Right ventricle myocardium superior (tissue), 1 donor: ENCODE results near the gene ACTR8. TPM values are rescaled to one million over a fixed set of nuclear protein-coding genes. Genes with fewer than 3 reads are reported as not detected.
"Not testable (repeated sequence)": the region's sequence is repeated elsewhere in the genome, so short reads cannot be mapped to it uniquely, and the experiment has no call there.

Source experiments
- ATAC-seq: fragments of 200-7000 bp; cut with Tn5 transposase; one replicate; pipeline ENCODE4 v1.9.1; 2020; ENCODE audit warnings: mild to moderate bottlenecking; ENCODE audit not compliant: poor library complexity
- DNase-seq: peaks from one replicate; pipeline ENCODE4 v3.0.0-alpha.2; 2020
- intact Hi-C: fragments of 100-400 bp; cut with DNase I; formaldehyde crosslinking; loops from one replicate; pipeline ENCODE4 v1.11.2; 2022
- long read RNA-seq: library from polyadenylated mRNA; unstranded; transcript quantifications from one replicate; pipeline ENCODE4 v2.0.0, GENCODE V29; 2021
- total RNA-seq: library from RNA; stranded (reverse); fragmentation: NEBNext Ultra II Directional; extraction: Animal tissue kit (Norgen Biotek cat#: 25700); gene quantifications from one replicate; pipeline ENCODE4 v1.2.1, GENCODE V29; 2021
- donor health status: DM: no; HTN: yes; CAD: no; lungs with severe emphysema.

Gene ACTR8
- 27.9 TPM for total RNA-seq
- long read RNA-seq, transcript ACTR8-201 (13 exons, 3,629 nt): major isoform, 17 of 24 reads
- long read RNA-seq, partial matches to known transcripts: 3 of 24 reads
- long read RNA-seq, other reads (novel, unspliced or antisense): 3 of 24 reads

- intact Hi-C loops: no loop called here
- DNase-seq: peak; percentile 93
- ATAC-seq: peak; percentile 99
Observed at GRCh38 chr3:53881691-53882593, at the start of gene ACTR8. ACTR8 (minus strand) TSS chr3:53882152; CDS start chr3:53882101, 51 bp downstream.

DNA sequence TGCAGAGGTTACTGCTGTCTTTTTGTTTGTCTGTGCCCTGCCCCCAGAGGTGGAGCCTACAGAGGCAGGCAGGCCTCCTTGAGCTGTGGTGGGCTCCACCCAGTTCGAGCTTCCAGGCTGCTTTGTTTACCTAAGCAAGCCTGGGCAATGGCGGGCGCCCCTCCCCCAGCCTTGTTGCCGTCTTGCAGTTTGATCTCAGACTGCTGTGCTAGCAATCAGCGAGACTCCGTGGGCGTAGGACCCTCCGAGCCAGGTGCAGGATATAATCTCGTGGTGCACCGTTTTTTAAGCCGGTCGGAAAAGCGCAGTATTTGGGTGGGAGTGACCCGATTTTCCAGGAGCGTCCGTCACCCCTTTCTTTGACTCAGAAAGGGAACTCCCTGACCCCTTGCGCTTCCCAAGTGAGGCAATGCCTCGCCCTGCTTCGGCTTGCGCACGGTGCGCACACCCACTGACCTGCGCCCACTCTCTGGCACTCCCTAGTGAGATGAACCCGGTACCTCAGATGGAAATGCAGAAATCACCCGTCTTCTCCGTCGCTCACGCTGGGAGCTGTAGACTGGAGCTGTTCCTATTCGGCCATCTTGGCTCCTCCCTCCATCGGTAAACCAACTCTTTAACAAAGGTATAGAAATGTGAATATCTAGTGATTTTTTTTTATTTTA is 45.4 kb upstream of the ACTR8 start:
- DNase-seq, intact Hi-C loops, ATAC-seq: not testable (repeated sequence)

- intact Hi-C loops: no loop called here
Observed at GRCh38 chr3:53921296-53921695, 39.3 kb upstream of the ACTR8 start.

DNA sequence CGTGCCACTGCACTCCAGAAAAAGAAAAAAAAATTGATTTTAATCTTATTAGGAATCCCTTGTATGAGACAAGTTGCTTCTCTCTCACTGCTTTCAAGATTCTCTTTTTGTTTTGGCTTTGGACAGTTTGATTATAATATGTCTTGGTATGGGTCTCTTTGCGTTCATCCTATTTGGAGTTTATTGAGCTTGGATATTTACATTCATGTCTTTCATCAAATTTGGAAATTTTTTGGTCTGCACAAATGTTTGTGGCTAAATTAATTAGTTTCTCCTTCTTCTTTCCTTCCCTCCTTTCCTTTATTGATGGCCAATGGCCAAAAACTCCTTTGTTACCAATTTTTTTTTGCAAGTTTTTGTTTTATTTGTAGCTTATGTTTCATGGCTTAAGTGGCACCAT is 37.8 kb upstream of the ACTR8 start:
- DNase-seq (no peak), ATAC-seq (no peak)
- intact Hi-C loops: no loop called here

More at GRCh38 chr3:53921296-53921695, 39.3 kb upstream of the ACTR8 start:
- peak; percentile 52 for ATAC-seq
- DNase-seq: no peak

DNA sequence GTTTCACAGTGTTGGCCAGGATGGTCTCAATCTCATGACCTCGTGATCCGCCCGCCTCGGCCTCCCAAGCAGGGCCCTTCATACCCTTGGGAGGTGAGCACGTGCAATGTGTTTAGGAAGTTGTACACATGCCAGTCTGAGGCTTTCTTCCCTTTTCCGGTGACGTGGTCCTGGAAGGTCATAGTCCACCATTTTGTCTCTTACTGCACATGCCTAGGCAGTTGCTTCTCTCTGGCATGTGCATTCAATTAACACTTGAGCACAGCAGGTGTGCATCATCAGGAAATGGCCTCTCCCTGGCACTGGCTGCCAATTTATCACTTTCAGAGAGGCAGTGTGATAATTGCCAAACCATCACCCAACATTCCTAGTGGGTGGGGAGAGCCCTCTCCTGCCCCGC is 31.4 kb upstream of the ACTR8 start:
- DNase-seq: no peak
- intact Hi-C loops: no loop called here
- no peak for ATAC-seq

GRCh38 chr3:53902711-53903110 is 20.8 kb upstream of the ACTR8 start:
- DNase-seq (no peak), ATAC-seq (no peak)
- intact Hi-C loops: loop anchor here (10.0 kb wide), 1 partner anchor 548 kb away; no protein-coding TSS in a partner anchor

GRCh38 chr3:53902067-53902466 is 20.1 kb upstream of the ACTR8 start:
- ATAC-seq (peak; percentile 76), DNase-seq (no peak)
- intact Hi-C loops: loop anchor here (10.0 kb wide), 1 partner anchor 547 kb away; no protein-coding TSS in a partner anchor

GRCh38 chr3:53900666-53901331 is 18.8 kb upstream of the ACTR8 start:
- ATAC-seq (peak; percentile 64), DNase-seq (no peak)
- intact Hi-C loops: loop anchor here (10.0 kb wide), 1 partner anchor 546 kb away; no protein-coding TSS in a partner anchor

DNA sequence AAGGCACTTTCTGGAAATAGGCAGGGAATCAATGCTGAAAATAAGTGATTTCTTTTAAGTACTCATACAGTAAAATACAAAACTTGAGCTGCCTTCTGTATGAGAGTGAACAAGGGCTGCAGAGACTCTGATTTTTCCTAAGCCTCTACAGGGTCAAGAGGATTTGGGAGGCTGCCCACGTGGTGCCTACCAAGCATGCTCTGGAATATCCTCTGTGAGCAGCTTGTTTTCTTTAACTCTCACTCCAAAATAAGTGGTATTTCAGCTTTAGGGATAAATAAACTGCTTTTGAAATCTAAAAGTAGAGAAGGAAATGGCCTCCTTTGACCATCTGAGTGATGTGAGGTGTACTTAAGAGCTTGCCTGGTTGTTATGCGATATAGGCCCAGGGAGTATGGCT is 17.8 kb upstream of the ACTR8 start:
- ATAC-seq (peak; percentile 47), DNase-seq (no peak)
- intact Hi-C loops: loop anchor here (10.0 kb wide), 1 partner anchor 545 kb away; no protein-coding TSS in a partner anchor

- ATAC-seq: no peak
- DNase-seq: no peak
- intact Hi-C loops: no loop called here
Observed at GRCh38 chr3:53892286-53892637, 10.3 kb upstream of the ACTR8 start.

DNA sequence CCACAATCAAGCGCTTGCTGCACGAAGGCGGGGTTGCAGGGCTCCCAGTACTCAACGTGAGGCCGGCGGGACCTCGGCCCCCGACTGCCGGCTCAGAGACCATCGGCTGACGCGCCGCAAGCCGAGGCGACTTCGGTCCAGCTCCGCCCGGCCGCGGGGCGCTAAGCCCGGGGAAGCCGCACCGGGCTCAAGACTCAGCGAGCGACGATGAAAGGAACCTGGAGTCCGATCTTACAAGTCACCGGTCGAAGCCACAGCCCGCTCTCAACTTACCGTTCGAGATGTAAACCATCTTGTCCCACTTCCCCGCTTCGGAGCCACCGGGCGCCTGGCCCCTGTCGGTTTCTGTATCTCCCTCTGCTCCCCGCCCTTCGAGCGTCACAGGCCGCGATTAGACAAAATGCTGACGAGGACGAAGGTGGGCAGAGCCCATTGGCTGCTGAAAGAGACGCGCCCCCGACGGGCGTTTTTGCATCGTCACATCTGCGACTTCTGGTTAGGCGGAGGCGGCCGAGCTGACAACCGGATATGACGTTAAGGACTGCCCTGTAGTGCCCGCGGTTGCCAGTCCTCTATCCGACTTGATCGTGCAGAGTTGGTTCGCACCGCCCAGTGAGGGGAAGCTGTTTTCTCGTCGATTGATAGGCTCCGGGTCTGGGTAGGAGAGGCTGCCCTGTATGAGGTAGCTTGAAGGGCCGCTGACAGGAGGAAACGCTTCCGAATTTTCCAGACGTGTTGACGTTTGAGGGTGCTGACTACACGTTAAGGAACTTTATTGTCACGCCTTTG is 9.7 kb upstream of the ACTR8 start, which contains the start of gene SELENOK:
Gene SELENOK, minus strand, starts transcription at position 363 of the 789 bp plus-strand sequence.
- DNase-seq (peak; percentile 99), ATAC-seq (peak; percentile 99)
- intact Hi-C loops: no loop called here

DNA sequence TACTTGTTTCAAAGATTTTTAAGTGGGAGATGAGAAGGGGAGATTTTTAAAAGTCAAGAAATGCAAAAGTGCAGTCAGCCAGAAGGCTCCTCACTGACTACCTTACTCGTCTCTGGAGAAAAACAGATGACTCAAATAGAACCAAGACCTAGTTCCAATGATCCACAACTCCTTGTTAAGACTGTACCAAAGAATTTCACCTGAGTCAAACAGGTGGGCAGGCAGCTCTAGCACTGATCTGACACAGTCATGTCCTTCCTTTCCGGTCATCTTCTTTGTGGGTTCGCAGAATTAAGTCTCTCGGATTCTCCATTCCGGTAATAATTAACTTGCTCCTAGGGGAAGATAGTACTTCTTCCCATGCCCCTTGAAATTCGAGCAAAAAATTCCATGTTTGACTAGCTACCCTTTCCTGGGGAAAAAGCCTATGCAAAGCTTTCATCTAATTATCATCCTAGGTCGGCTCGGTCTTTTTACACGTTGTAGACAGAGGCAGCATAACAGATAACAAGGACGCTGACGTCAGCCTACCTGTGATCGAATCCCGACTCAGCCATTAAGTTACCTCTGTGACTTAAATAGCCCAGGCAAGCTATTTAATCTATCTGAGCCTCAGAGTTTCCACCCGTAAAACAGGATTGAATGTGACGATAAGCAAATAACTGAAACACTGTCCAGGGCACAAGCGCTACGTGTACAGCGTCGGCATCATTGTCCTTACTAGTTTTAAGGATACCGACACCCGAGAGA is 8.9 kb upstream of the ACTR8 start:
- DNase-seq (no peak), ATAC-seq (no peak)
- intact Hi-C loops: no loop called here

- ATAC-seq (no peak), DNase-seq (no peak)
- intact Hi-C loops: no loop called here
Observed at GRCh38 chr3:53888232-53888631, 6.3 kb upstream of the ACTR8 start.

DNA sequence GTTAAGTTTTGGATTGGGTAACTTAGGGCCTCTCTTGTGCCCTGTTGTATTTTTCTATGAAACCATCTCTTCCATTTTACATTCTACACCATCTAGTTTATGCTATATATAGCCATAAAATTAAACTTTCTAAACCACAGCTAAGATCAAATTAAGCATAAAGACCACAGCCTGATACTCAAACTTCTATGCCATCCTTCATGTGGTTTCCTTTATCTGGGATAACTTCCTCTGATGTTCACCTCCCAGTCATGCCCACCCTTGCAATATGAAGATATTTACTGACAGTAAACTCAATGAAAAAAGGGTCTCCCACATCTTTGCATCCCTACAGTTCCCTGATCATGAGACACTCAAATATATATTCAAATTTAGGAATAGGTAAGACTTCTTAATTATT is 5.5 kb upstream of the ACTR8 start:
- intact Hi-C loops: no loop called here
- ATAC-seq (no peak), DNase-seq (no peak)

- no peak for ATAC-seq
- intact Hi-C loops: no loop called here
- no peak for DNase-seq
Observed at GRCh38 chr3:53885239-53885638, 3.3 kb upstream of the ACTR8 start.

- no peak for ATAC-seq
- no peak for DNase-seq
- intact Hi-C loops: no loop called here
Observed at GRCh38 chr3:53884623-53885022, 2.7 kb upstream of the ACTR8 start.

GRCh38 chr3:53883008-53883407 is 1.1 kb upstream of the ACTR8 start:
- DNase-seq: no peak
- no peak for ATAC-seq
- intact Hi-C loops: no loop called here
